ENCODE data around the gene GBF1. TPM values are rescaled to one million over a fixed set of nuclear protein-coding genes. Genes with fewer than 3 reads are reported as not detected.

The GBF1 gene
- total and polyA plus RNA-seq, 2 of the 13 experiments (the other 11 are each of a cell fraction or from before 2014, with no cell fraction given) = 17.1 to 21.9 TPM

- ChIA-PET POLR2A (no interaction called here), CTCF (ENCODE audit: low intra/inter-chr PET ratio, low total read pairs) (no interaction called here)
Measured at GRCh38 chr10:102341038-102341688, 95.8 kb downstream of the GBF1 start.

More at GRCh38 chr10:102341038-102341688, 95.8 kb downstream of the GBF1 start:
- Histone ChIP-seq H3K36me3 (replicated peaks in 1 of 2; ENCODE audit: control insufficient read depth in 1 of 2, insufficient read depth in 2 of 2, low read length in 2 of 2) (peaks cover 2 to 10% of the 10 kb centered on the region in 2 experiments; a peak in 3 of 5 replicates), H3K4me2 (ENCODE audit: low read depth, low read length) (no peak overlapping the region), H4K20me1 (ENCODE audit: insufficient read depth, low read length) (no peaks in the 10 kb centered on the region), H3K79me2 (ENCODE audit: insufficient read depth, low read length) (no peaks in the 10 kb centered on the region), H3K27ac (ENCODE audit: extremely low read length, insufficient read depth, low read length) (no peak overlapping the region), H3K9me3 (ENCODE audit: low read length) (no peaks in the 10 kb centered on the region), H3K9ac (ENCODE audit: insufficient read depth, low read depth, low read length) (no peak overlapping the region), H2AFZ (ENCODE audit: low read length) (no peak overlapping the region), H3K27me3 (ENCODE audit: control insufficient read depth in 1 of 2, insufficient read depth in 2 of 2, low read length in 2 of 2) (no peaks in the 10 kb centered on the region; a peak in 1 of 5 replicates), H3K4me1 (ENCODE audit: insufficient read depth, low read length) (no peaks in the 10 kb centered on the region), H3K4me3 (replicated peaks in 1 of 3; ENCODE audit: insufficient read depth in 1 of 3, low read depth in 2 of 3, low read length in 3 of 3) (no peak overlapping the region)
- 94% methylated on average over 2 of the region's 2 CpGs for WGBS (ENCODE audit: low lambda C conversion rate)
- DNase-seq (ENCODE audit: low spot score) (no peak), ATAC-seq (no peak), FAIRE-seq (no peak)
- TF ChIP-seq HOMEZ (CRISPR knock-in tag; IDR thresholded peaks at IDR 0.05; ENCODE audit: low read depth) = no peak
- no peak for TF ChIP-seq ZNF33B (CRISPR knock-in tag; IDR thresholded peaks at IDR 0.05)
- no peak for TF ChIP-seq MTF2 (CRISPR knock-in tag; IDR thresholded peaks at IDR 0.05; ENCODE audit: borderline replicate concordance)
- no peak for TF ChIP-seq ZNF816 (CRISPR knock-in tag; IDR thresholded peaks at IDR 0.05; ENCODE audit: borderline replicate concordance)
- TF ChIP-seq ZNF256 (CRISPR knock-in tag; conservative IDR thresholded peaks at IDR 0.05) = no peak
- no peak for TF ChIP-seq SRSF9 (IDR thresholded peaks at IDR 0.05; ENCODE audit: borderline replicate concordance, insufficient read depth, low read depth, low read length, poor library complexity, severe bottlenecking)
- no peak for TF ChIP-seq MXD4 (CRISPR knock-in tag; IDR thresholded peaks at IDR 0.05)
- no peak for TF ChIP-seq MXD3 (CRISPR knock-in tag; IDR thresholded peaks at IDR 0.05)
- no peak for TF ChIP-seq NAIF1 (CRISPR knock-in tag; IDR thresholded peaks at IDR 0.05; ENCODE audit: borderline replicate concordance)
- in situ Hi-C loops (cut with HindIII; ENCODE audit: extremely low pct_ligation_motif_present, low pct_unique_long_range_greater_than_20kb) (no loop called here), intact Hi-C loops (cut with micrococcal nuclease; ENCODE audit: unreplicated experiment) (no loop called here)
- no TSS peak for BruUV-seq (replicated peaks)
